Middle frontal gyrus (tissue), 1 donor: ENCODE measurements around the gene LILRA2.
"Not testable (repeated sequence)": the region's sequence is repeated elsewhere in the genome, so short reads cannot be mapped to it uniquely, and the experiment has no call there.

Experiments used
- DNase-seq: peaks from one replicate; pipeline ENCODE4 v3.0.0-alpha.2; 2015; ENCODE audit warnings: low spot score; ENCODE audit errors: extremely low spot score

The LILRA2 gene

GRCh38 chr19:54609356-54609791 is 35.8 kb downstream of the LILRA2 start:
- no peak for DNase-seq

GRCh38 chr19:54612428-54612827 is 38.8 kb downstream of the LILRA2 start:
- DNase-seq: no peak

GRCh38 chr19:54614726-54615125 is 41.1 kb downstream of the LILRA2 start:
- DNase-seq: no peak

- no peak for DNase-seq
Measured at GRCh38 chr19:54616057-54616456, 42.5 kb downstream of the LILRA2 start.

DNA sequence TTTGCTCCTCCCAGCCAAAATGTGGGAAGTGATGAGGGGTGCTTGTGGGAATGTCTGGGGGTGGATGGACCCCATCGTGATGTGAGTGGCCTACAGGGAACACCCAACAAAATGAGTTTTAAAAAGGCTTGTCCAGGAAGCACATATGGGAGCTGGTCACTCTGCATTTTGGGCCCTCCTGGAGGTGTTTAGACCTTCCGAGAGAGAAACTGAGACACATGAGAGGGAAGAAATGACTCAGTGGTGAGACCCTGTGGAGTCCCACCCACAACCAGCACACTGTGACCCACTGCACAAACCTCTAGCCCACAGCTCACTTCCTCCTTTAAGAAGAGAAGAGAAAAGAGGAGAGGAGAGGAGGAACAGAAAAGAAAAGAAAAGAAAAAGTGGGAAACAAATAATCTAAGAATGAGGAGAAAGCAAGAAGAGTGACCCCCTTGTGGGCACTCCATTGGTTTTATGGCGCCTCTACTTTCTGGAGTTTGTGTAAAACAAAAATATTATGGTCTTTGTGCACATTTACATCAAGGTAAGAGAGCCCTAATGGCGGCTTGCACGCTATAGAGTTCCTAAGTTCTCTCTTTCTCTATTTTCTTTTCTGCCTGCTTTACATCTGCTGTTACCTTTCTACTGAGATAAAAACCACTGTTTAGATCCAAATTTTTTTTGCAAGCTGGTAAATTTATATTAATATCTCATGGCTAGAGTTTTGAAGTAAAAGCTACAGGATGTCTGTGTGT is 43.4 kb downstream of the LILRA2 start:
- no peak for DNase-seq

- no peak for DNase-seq
Measured at GRCh38 chr19:54620464-54620863, 46.9 kb downstream of the LILRA2 start.

- DNase-seq: no peak
Measured at GRCh38 chr19:54622431-54622830, 48.8 kb downstream of the LILRA2 start.

DNA sequence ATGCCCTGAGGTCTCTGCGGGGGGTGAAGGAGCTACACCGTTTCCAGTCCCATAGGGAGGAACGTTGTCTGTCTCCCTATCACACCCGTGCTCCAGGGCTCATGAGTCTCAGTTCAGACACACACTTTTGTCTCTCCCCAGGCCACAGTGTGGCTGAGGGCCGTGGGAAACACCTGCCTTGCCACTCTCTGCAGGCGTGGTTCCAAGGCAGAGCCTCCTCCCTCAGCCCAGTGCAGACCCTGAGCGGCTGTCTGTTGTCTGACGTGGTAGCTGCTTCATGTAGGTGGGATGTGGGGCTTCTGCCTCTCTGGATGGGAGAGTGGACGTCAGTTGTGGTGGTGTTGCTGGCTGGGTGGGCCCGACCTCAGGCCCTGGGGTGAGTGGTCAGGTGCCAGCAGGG is 50.6 kb downstream of the LILRA2 start:
- not testable (repeated sequence) for DNase-seq

DNA sequence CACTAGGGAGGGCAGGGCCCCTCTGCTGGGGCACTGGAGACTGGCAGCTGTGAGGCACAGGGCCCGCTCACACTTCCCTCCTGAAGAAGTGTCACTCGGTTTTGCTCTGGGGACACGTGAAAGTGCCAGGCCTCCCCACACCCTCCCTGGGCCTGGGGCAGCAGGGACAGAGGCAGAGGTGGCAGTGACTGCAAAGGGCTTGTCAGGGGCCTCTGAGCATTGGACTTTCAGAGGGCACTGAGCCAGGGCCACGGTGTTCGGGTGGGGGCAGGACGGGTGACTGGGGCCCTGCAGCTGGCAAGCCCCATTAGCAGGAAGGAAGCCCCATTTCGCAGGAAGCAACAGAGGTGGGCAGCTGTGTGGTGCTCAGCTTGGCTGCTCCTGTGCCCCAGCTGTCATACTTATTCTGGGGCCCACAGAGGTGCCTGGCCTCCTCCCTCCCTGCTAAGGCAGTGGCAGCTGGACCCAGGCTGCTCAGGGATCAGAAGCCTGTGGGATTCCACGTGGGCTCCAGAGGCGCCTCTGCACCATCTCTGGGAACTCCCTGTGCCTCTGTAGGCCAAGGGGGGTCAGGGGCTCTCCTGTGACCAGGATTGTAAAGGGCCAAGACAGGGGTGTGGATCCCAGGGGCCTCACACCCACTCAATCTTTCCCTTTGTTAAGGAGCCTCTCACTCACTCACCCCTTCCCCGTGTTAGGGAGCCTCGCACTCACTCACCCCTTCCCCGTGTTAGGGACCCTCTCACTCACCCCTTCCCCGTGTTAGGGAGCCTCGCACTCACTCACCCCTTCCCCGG is 51.5 kb downstream of the LILRA2 start:
- not testable (repeated sequence) for DNase-seq

- no peak for DNase-seq
Measured at GRCh38 chr19:54626757-54627156, 53.2 kb downstream of the LILRA2 start.

GRCh38 chr19:54627912-54628311 is 54.3 kb downstream of the LILRA2 start:
- not testable (repeated sequence) for DNase-seq

GRCh38 chr19:54630262-54630661 is 56.7 kb downstream of the LILRA2 start, which contains the start of gene LILRB1:
LILRB1 (plus strand) TSS chr19:54630484; CDS start chr19:54631074, 590 bp downstream.
- not testable (repeated sequence) for DNase-seq

DNA sequence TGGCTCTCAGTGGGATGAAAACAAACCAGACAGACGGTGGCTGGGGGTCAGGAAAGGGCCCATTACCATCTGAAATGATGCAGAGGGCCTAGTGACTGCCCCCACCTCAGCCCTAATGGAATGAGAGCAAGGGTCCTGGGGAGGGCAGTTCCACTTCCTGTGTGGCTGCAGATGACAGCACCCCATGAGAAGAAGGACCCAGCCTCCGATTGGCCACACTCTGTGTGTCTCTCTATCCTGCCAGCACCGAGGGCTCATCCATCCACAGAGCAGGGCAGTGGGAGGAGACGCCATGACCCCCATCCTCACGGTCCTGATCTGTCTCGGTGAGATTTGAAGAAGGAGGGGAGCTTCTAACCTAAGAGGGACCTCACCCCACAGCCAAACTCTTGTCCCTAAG is 57.2 kb downstream of the LILRA2 start:
- DNase-seq: no peak

GRCh38 chr19:54631489-54632337 is 58.1 kb downstream of the LILRA2 start:
- DNase-seq: not testable (repeated sequence)

DNA sequence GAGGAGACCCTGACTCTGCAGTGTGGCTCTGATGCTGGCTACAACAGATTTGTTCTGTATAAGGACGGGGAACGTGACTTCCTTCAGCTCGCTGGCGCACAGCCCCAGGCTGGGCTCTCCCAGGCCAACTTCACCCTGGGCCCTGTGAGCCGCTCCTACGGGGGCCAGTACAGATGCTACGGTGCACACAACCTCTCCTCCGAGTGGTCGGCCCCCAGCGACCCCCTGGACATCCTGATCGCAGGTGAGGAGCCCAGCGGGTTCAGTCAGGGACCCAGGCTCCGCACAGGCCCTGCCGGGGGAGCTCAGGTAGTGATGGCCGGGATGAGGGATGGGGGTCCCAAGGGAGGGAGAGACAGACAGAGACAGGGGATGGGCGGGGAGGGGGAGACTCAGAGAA is 58.9 kb downstream of the LILRA2 start:
- DNase-seq: not testable (repeated sequence)

DNA sequence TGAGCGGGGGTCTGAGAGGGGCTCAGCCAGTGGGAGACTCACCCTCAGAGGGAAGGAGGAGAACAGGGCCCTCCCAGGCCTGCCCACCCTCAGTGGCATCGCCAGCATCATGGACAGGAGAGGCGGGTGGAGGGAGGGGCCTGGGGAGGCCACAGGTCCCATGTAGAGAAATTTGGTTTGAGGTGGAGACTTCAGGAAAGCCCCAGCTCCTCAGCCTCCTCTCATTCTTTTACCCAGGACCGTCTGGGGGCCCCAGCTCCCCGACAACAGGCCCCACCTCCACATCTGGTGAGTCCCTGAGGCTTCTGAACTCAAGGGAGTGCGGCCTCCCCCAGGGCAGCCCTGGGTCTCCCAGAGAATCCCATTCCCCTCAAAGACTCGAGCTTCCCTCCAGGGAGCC is 59.8 kb downstream of the LILRA2 start:
- no peak for DNase-seq

GRCh38 chr19:54636081-54636480 is 62.5 kb downstream of the LILRA2 start:
- not testable (repeated sequence) for DNase-seq

DNA sequence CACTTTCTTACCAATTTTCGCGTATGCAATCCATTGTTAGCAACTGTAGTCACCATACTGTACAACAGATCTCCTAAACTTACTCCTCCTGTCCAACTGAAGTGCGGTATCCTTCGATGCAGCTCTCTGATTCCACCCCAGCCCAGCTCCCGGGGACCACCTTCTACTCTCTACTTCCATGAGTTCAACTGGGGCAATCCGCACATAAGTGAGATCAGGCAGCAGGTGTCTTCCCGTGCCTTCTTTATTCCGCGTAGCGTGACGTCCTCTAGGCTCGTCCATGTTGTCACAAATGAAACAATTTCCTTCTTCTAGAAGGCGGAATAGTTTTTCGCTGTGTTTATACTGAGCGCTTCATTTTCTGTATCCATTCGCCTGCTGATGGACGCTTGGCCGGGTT is 65.1 kb downstream of the LILRA2 start:
- no peak for DNase-seq
